ENCODE data around the gene FRMD3.

The FRMD3 gene

GRCh38 chr9:83538890-83539238 lies 663 bp upstream of the FRMD3 start:
- TF ChIP-seq GATA2 (IDR thresholded peaks at IDR 0.05; ENCODE audit: low read depth, low read length) (no peak), GATA3 (IDR thresholded peaks at IDR 0.05; ENCODE audit: low read depth, low read length) (no peak)

DNA sequence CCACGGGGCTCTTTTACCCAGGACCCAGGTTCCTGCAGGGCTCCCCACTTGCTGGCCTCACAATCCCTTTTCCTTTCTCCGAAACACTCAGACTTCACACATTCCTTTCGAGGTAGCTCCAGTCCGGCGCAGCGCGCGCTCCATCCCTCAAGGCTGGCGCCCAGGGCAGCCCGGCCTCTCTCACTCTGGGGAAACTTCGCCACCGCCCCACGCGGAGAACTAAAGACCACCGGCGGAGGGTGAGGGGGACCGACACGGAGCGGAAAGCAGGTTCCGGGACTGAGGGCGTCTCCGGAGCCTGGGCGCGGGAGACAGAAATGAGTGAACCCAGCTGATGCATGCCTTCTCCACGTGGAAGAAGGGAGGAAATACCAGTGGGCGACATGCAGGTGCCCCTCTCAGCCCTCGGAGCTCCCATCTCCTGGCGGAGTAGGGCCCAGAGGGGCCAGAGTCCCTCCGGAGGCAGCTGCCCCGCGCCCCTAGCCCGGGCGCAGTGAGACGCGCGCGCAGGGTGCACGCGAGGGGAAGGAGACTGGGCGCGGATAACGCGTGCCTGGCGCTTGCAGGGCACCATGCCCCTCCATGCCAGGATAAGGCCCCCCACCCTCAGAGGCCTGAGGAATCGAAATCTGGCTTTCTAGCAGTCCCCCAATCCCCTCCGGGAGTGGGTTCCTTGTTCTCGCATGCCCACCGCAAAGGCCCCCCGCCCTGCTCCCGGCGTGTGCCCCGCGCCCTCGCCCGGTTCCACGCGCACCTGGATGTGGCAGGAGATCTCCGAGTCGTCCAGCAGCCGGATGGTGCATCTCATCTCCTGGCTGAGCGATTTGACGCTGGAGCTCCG lies 650 bp downstream of the FRMD3 start:
- TF ChIP-seq GATA3 (IDR thresholded peaks at IDR 0.05; ENCODE audit: low read depth, low read length) (no peak), GATA2 (IDR thresholded peaks at IDR 0.05; ENCODE audit: low read depth, low read length) (no peak)

- TF ChIP-seq GATA2 (IDR thresholded peaks at IDR 0.05; ENCODE audit: low read depth, low read length) (no peak), GATA3 (IDR thresholded peaks at IDR 0.05; ENCODE audit: low read depth, low read length) (no peak)
These were observed 1.9 kb downstream of the FRMD3 start for GRCh38 chr9:83536332-83536731.

DNA sequence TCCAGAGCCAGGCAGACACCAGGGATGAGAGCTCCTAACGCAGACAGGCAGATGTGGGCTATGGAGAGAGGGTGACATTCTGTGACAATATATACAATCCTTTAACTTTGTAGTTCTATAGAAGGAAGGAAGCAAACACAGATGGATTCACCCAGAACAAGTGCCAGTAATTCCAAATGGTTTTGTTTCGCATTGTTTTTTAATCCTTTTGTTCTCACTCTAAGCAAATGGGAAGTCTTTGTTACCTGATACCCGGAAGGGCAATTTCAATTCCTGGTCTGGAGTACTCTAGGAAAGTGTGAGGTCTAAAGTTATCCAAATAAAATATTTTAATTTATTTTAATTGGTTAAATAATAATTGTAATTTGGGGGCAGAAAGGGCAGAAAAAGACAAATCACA lies 2.5 kb downstream of the FRMD3 start:
- TF ChIP-seq GATA2 (IDR thresholded peaks at IDR 0.05; ENCODE audit: low read depth, low read length) (no peak), GATA3 (IDR thresholded peaks at IDR 0.05; ENCODE audit: low read depth, low read length) (no peak)

DNA sequence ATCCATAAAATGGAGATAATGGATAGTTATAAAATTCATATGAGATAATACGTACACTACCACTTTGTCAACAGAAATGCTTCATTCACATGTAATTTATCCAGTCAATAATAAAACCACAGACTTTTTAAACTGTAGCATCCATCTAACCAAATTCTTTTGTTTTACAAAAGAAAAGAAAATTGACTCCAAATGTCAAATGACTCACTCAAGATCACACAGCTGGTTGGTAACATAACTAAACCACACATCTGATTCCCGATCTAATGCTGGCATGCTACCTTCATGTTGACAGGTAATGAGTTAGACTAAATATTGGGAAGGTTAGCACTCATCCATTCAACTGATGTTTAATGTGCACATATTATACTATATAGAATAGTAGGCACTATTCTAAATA lies 4.9 kb downstream of the FRMD3 start:
- no peak for TF ChIP-seq GATA3 (IDR thresholded peaks at IDR 0.05; ENCODE audit: low read depth, low read length)
- no peak for TF ChIP-seq GATA2 (IDR thresholded peaks at IDR 0.05; ENCODE audit: low read depth, low read length)

DNA sequence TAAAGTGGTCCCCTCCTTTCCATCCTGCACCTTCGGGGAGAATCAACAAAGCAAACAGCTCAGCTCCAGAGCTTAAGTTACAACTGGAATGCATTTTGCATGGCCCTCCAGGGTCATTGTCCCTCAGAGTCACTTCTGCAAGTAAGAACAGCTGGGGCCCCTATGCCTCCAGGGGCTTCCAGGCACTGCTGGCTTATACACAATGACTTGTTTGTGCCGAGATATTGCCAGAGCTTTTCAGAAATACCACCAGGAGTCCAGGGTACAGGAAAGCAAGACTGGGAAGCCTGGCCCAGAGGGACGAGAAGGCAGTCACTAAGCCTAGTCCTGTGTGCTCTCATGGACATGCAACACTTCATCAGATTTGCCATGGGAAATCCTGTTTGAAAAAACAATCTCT lies 11.3 kb downstream of the FRMD3 start:
- no peak for TF ChIP-seq GATA2 (IDR thresholded peaks at IDR 0.05; ENCODE audit: low read depth, low read length)
- no peak for TF ChIP-seq GATA3 (IDR thresholded peaks at IDR 0.05; ENCODE audit: low read depth, low read length)

GRCh38 chr9:83526211-83526610 lies 12.0 kb downstream of the FRMD3 start:
- TF ChIP-seq GATA2 (IDR thresholded peaks at IDR 0.05; ENCODE audit: low read depth, low read length) (no peak), GATA3 (IDR thresholded peaks at IDR 0.05; ENCODE audit: low read depth, low read length) (no peak)

GRCh38 chr9:83523684-83524083 lies 14.5 kb downstream of the FRMD3 start:
- TF ChIP-seq GATA2 (IDR thresholded peaks at IDR 0.05; ENCODE audit: low read depth, low read length) (no peak), GATA3 (IDR thresholded peaks at IDR 0.05; ENCODE audit: low read depth, low read length) (no peak)

DNA sequence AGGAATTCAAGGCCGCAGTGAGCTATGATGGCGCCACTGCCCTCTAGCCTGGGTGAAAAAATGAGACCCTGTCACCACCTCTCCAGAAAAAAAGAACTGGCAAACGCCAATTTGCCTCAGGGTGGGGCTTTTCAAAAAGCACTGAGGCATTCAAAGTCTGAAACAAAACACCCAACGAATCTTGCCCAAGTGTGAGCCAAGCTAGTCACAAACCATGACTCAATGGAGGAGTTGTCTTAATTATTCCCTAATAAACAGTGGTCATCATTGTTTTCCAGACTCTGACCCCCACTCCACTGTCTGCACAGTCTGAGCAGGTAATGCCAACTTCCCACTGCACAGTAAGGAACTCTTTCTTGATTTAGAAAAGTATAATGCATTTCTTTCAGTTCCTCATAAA lies 16.8 kb downstream of the FRMD3 start:
- no peak for TF ChIP-seq GATA3 (IDR thresholded peaks at IDR 0.05; ENCODE audit: low read depth, low read length)
- TF ChIP-seq GATA2 (IDR thresholded peaks at IDR 0.05; ENCODE audit: low read depth, low read length), result no peak

- TF ChIP-seq GATA2 (IDR thresholded peaks at IDR 0.05; ENCODE audit: low read depth, low read length) (no peak), GATA3 (IDR thresholded peaks at IDR 0.05; ENCODE audit: low read depth, low read length) (no peak)
These were observed 17.2 kb downstream of the FRMD3 start for GRCh38 chr9:83521011-83521410.

GRCh38 chr9:83520292-83520691 lies 17.9 kb downstream of the FRMD3 start:
- TF ChIP-seq GATA2 (IDR thresholded peaks at IDR 0.05; ENCODE audit: low read depth, low read length) (no peak), GATA3 (IDR thresholded peaks at IDR 0.05; ENCODE audit: low read depth, low read length) (no peak)

DNA sequence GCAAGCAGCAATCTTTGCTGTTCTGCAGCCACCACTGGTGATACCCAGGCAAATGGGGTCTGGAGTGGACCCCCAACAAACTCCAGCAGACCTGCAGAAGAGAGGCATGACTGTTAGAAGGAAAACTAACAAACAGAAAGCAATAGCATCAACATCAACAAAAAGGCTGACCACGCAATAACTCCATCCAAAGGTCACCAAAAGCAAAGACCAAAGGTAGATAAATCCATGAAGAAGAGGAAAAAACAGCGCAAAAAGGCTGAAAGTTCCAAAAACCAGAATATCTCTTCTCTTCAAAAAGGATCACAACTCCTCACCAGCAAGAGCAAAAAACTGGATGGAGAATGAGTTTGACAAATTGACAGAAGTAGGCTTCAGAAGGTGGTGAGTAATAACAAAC lies 23.4 kb downstream of the FRMD3 start:
- no peak for TF ChIP-seq GATA3 (IDR thresholded peaks at IDR 0.05; ENCODE audit: low read depth, low read length)

DNA sequence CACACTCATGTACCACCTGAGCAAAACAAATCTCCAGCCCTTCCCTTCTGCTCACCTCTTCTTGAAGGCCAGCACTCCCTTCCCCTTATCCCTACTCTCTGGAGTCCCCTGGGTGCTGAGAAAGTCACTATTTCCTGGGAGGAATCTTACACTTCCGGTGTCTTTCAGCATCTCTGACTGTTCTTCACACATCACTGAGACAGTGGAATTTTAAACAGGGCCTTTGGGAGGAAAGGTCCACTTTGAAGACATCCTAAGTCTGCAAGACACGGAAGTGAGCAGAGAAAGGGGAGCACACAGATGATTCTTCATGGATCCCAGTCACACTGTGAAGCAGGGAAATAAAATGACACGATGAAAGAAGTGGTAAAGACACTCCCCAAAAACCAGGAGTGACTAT lies 25.6 kb downstream of the FRMD3 start:
- no peak for TF ChIP-seq GATA2 (IDR thresholded peaks at IDR 0.05; ENCODE audit: low read depth, low read length)
- no peak for TF ChIP-seq GATA3 (IDR thresholded peaks at IDR 0.05; ENCODE audit: low read depth, low read length)

DNA sequence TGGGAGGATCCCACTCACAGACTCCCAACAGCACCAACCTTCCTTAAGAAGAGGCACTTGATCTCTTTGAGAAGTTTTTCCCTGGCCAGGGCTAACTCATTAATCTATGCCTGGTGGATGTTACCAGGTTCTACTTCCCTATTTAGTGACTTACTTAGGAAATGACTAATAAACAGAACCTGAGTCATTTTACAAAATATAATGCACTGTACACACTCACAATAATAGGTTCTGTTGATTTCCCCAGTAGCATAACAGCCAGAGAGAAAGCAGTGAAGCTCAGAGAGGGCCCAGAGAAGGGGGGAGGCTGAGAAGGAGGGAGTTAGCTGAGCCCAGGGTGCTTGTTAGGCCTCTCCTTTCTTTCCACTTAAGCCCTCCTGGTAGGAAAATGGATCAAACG lies 27.1 kb downstream of the FRMD3 start:
- no peak for TF ChIP-seq GATA3 (IDR thresholded peaks at IDR 0.05; ENCODE audit: low read depth, low read length)
- no peak for TF ChIP-seq GATA2 (IDR thresholded peaks at IDR 0.05; ENCODE audit: low read depth, low read length)

DNA sequence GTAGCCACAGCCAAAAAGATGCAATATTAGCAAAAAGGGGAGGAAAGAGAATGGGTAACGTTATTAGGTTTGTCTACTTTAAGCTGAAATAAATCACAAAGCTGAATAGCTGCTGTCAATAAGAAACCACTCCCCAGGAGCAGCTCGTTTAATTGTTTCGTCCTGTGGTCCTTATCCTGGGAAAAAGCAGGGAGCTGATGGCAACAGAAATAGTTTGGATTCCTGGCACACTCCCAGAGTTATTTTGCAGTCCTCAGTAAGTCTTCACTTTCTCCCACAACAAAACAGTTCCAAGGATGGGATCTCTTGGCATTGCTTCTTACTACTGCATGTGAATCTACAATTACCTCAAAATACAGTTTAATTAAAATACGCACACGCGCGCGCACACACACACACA lies 28.8 kb downstream of the FRMD3 start:
- TF ChIP-seq GATA2 (IDR thresholded peaks at IDR 0.05; ENCODE audit: low read depth, low read length), result no peak
- TF ChIP-seq GATA3 (IDR thresholded peaks at IDR 0.05; ENCODE audit: low read depth, low read length), result no peak

DNA sequence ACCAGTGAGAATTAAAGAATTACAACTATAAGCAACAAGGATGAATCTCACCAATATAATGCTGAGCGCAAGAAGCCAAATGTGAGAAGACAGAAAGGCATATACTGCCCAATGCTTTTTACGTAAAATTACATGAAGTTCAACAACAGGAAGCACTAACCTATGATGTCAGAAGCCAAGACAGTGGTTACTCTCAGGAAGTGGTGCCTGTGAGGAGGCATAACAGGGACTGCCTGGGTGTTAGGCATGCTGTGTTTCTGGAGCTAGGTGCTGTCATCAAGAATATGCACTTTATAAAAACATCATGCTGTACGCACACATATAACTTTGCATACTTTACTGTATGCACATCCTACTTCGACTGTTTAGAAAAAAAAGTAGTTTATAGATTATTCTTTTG lies 30.1 kb downstream of the FRMD3 start:
- TF ChIP-seq GATA2 (IDR thresholded peaks at IDR 0.05; ENCODE audit: low read depth, low read length) (no peak), GATA3 (IDR thresholded peaks at IDR 0.05; ENCODE audit: low read depth, low read length) (no peak)
